ENCODE data around the gene SSBP3.
"Not testable (repeated sequence)": the region's sequence is repeated elsewhere in the genome, so short reads cannot be mapped to it uniquely, and the experiment has no call there.

- TF ChIP-seq POLR2AphosphoS5 (IDR thresholded peaks at IDR 0.05; ENCODE audit: borderline replicate concordance, low read depth, low read length); EZH2 (IDR thresholded peaks at IDR 0.05); FOXP2 (optimal IDR thresholded peaks at IDR 0.05; ENCODE audit: control extremely low read depth, extremely low read length, insufficient read depth): not testable (repeated sequence)
Measured at GRCh38 chr1:54449431-54449830, 43.2 kb upstream of the SSBP3 start.
